Liver (tissue), 9 donors: ENCODE measurements around the gene PPP1R12A. TPM values are rescaled to one million over a fixed set of nuclear protein-coding genes. Genes with fewer than 3 reads are reported as not detected.

Experiments used
- DNase-seq: peaks from one replicate; pipeline ENCODE4 v3.0.0-alpha.2; 2017; ENCODE audit warnings: low spot score
- H3K27ac ChIP-seq, 2 donors: one replicate each; pipeline ENCODE4 v1.7.0; 2013; ENCODE audit warnings: inconsistent platforms in 2 of 2, low read length in 2 of 2, control low read depth in 1 of 2, low read depth in 1 of 2, mild to moderate bottlenecking in 1 of 2
- H3K27me3 ChIP-seq, 4 donors: one replicate each; pipeline versions ENCODE4 v1.6.1 to v1.7.0; 2013; ENCODE audit warnings: low read length in 3 of 4, inconsistent platforms in 1 of 4, mild to moderate bottlenecking in 1 of 4, moderate library complexity in 1 of 4; ENCODE audit not compliant: control insufficient read depth in 4 of 4, insufficient read depth in 4 of 4
- H3K36me3 ChIP-seq, 4 donors: one replicate each; pipeline versions ENCODE4 v1.6.1 to v1.7.0; 2013; ENCODE audit warnings: low read length in 3 of 4, mild to moderate bottlenecking in 3 of 4, low read depth in 1 of 4, moderate library complexity in 1 of 4; ENCODE audit not compliant: control insufficient read depth in 4 of 4, insufficient read depth in 3 of 4
- H3K4me1 ChIP-seq, 4 donors: one replicate each; pipeline versions ENCODE4 v1.6.1 to v1.7.0; 2013; ENCODE audit warnings: low read length in 3 of 4, mild to moderate bottlenecking in 3 of 4, moderate library complexity in 1 of 4; ENCODE audit not compliant: control insufficient read depth in 4 of 4, insufficient read depth in 4 of 4
- H3K4me3 ChIP-seq, 3 donors: one replicate each; pipeline versions ENCODE4 v1.6.1 to v1.7.0; 2013; ENCODE audit warnings: low read length in 3 of 3, control low read depth in 1 of 3, low read depth in 1 of 3, mild to moderate bottlenecking in 1 of 3
- H3K9ac ChIP-seq, 2 donors: one replicate each; pipeline ENCODE4 v1.7.0; 2013; ENCODE audit warnings: low read length in 2 of 2, mild to moderate bottlenecking in 2 of 2, moderate library complexity in 2 of 2, control low read depth in 1 of 2, low read depth in 1 of 2
- H3K9me3 ChIP-seq, 4 donors: one replicate each; pipeline versions ENCODE4 v1.6.1 to v1.7.0; 2013; ENCODE audit warnings: low read length in 3 of 4; ENCODE audit not compliant: control insufficient read depth in 4 of 4
- EGR1 ChIP-seq, 2 donors: IDR thresholded peaks; 2 replicates each; pipeline ENCODE4 v1.6.1; 2016 to 2018; ENCODE audit warnings: antibody characterized with exemption in 2 of 2, low read depth in 2 of 2
- FOXA1 ChIP-seq: IDR thresholded peaks from 2 replicates; pipeline ENCODE4 v1.6.1; 2016; ENCODE audit warnings: antibody characterized with exemption
- FOXA2 ChIP-seq: IDR thresholded peaks from 2 replicates; pipeline ENCODE4 v1.6.1; 2016; ENCODE audit warnings: antibody characterized with exemption
- GABPA ChIP-seq, 2 donors: IDR thresholded peaks in 1 of 2; conservative IDR thresholded peaks in 1 of 2; 2 replicates each; pipeline ENCODE4 v1.6.1; 2016; ENCODE audit warnings: antibody characterized with exemption in 2 of 2, mild to moderate bottlenecking in 1 of 2, moderate library complexity in 1 of 2
- HNF4A ChIP-seq, 2 donors: conservative IDR thresholded peaks; 2 replicates each; pipeline ENCODE4 v1.6.1; 2016; ENCODE audit warnings: antibody characterized with exemption in 2 of 2, mild to moderate bottlenecking in 2 of 2
- HNF4G ChIP-seq: IDR thresholded peaks from 2 replicates; pipeline ENCODE4 v1.6.1; 2016; ENCODE audit warnings: antibody characterized with exemption
- JUND ChIP-seq, 2 donors: IDR thresholded peaks; 2 replicates each; pipeline ENCODE4 v1.6.1; 2016; ENCODE audit warnings: antibody characterized with exemption in 2 of 2
- NR2F2 ChIP-seq: IDR thresholded peaks from 2 replicates; pipeline ENCODE4 v1.6.1; 2016; ENCODE audit warnings: antibody characterized with exemption
- RAD21 ChIP-seq, 2 donors: IDR thresholded peaks; 2 replicates each; pipeline ENCODE4 v1.6.1; 2016; ENCODE audit warnings: antibody characterized with exemption in 2 of 2, mild to moderate bottlenecking in 2 of 2
- RXRA ChIP-seq, 2 donors: IDR thresholded peaks; 2 replicates each; pipeline ENCODE4 v1.6.1; 2017 to 2018; ENCODE audit warnings: antibody characterized with exemption in 2 of 2, mild to moderate bottlenecking in 1 of 2
- SP1 ChIP-seq: IDR thresholded peaks from 2 replicates; pipeline ENCODE4 v1.6.1; 2018; ENCODE audit warnings: antibody characterized with exemption, mild to moderate bottlenecking
- YY1 ChIP-seq: IDR thresholded peaks from 2 replicates; pipeline ENCODE4 v1.6.1; 2016; ENCODE audit warnings: antibody characterized with exemption, mild to moderate bottlenecking
- WGBS: extraction: QIAGEN DNeasy Blood & Tissue Kit; methylation state at CpG from one replicate; pipeline ENCODE4 v1.1.7; 2013; 5-methylcytosine and 5-hydroxymethylcytosine counted together
- polyA plus RNA-seq, 2 donors: library from polyadenylated mRNA; stranded (reverse) in 1 of 2; unstranded in 1 of 2; fragments of 200-250 nt in 1 of 2; fragments of >200 nt in 1 of 2; fragmentation: Nextera tagmentation in 1 of 2; extraction: Ambion mirVana in 1 of 2; gene quantifications; one replicate each; pipeline versions ENCODE4 v1.2.1 to v1.2.3, GENCODE V29; 2013 to 2015
- total RNA-seq, 2 donors: library from RNA; depleted of rRNA; stranded (reverse); fragments of >200 nt; gene quantifications; one replicate each; pipeline ENCODE4 v1.2.3, GENCODE V29; 2014
- TF ChIP-seq, protein P1 (sequence below): IDR thresholded peaks from 2 replicates; pipeline ENCODE4 v1.6.1; 2016; ENCODE audit warnings: antibody characterized with exemption
- TF ChIP-seq, protein P2 (sequence below): IDR thresholded peaks from 2 replicates; pipeline ENCODE4 v1.6.1; 2016; ENCODE audit warnings: antibody characterized with exemption
- TF ChIP-seq, protein P3 (sequence below): IDR thresholded peaks from 2 replicates; pipeline ENCODE4 v1.6.1; 2016; ENCODE audit warnings: antibody characterized with exemption
- TF ChIP-seq, protein P4 (sequence below): IDR thresholded peaks from 2 replicates; pipeline ENCODE4 v1.6.1; 2016; ENCODE audit warnings: antibody characterized with exemption, mild to moderate bottlenecking
- TF ChIP-seq, protein P5 (sequence below): fragments of 150-350 bp; IDR thresholded peaks from 2 replicates; pipeline ENCODE4 v1.5.1; 2017; ENCODE audit warnings: improper control_type of control experiment, low read depth, low read length; ENCODE audit not compliant: missing input control
- donor health status: healthy.
- donor health status: healthy.
- donor health status: healthy.
- donor health status: healthy.
- donor health status: healthy.

PPP1R12A gene
- total and polyA plus RNA-seq, 4 donors: 5.1 to 41.6 (median 27.8) TPM

DNA sequence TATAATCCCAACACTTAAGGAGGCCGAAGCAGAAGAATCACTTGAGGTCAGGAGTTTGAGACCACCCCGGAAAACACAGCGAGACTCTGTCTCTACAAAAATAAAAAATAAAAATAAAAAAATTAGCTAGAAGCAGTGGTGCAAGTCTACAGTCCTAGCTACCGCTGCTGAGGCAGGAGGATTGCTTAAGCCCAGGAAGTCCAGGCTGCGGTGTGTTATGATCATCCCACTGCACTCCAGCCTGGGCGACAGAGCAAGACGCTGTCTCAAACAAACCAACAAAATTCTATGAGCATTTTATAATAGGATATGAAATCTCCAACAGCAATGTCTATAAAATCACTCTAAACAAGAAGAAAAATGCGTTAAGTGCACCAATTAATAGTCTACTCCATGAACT, 75.3 kb downstream of the PPP1R12A start:
- no peaks in the 10 kb centered on the region for H3K9me3 ChIP-seq

DNA sequence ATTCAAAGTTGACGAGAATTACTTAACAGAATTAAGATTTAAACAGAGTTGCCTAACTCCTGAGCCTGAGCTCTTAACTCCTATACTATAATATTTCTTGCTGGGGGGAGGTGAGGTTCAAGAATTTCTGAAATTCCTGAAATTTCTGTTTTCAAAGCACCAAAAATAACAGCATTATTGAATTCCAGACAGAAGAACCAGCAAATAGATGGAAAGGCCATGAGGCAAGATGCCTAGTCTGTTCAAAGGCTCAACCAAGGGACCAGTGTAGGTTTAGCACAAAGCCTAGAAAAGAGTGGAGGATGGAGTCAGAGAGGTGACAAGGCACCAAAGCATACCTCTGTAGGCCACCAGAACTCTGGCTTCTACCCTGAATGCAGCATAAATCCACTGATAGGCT, 76.4 kb downstream of the PPP1R12A start:
- Histone ChIP-seq H3K4me1 (no peaks in the 10 kb centered on the region), H3K9me3 (no peaks in the 10 kb centered on the region), H3K27ac (no peak overlapping the region), H3K4me3 (no peak overlapping the region), H3K36me3 (peaks cover 0 to 3% (median 0%) of the 10 kb centered on the region in 4 donors), H3K27me3 (no peaks in the 10 kb centered on the region), H3K9ac (no peak overlapping the region)
- TF ChIP-seq, protein P1, sequence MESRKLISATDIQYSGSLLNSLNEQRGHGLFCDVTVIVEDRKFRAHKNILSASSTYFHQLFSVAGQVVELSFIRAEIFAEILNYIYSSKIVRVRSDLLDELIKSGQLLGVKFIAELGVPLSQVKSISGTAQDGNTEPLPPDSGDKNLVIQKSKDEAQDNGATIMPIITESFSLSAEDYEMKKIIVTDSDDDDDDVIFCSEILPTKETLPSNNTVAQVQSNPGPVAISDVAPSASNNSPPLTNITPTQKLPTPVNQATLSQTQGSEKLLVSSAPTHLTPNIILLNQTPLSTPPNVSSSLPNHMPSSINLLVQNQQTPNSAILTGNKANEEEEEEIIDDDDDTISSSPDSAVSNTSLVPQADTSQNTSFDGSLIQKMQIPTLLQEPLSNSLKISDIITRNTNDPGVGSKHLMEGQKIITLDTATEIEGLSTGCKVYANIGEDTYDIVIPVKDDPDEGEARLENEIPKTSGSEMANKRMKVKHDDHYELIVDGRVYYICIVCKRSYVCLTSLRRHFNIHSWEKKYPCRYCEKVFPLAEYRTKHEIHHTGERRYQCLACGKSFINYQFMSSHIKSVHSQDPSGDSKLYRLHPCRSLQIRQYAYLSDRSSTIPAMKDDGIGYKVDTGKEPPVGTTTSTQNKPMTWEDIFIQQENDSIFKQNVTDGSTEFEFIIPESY: no peak
- TF ChIP-seq HNF4G (no peak), JUND (IDR thresholded peaks at IDR 0.05) (no peak), HNF4A (conservative IDR thresholded peaks at IDR 0.05) (no peak)
- TF ChIP-seq, protein P2, sequence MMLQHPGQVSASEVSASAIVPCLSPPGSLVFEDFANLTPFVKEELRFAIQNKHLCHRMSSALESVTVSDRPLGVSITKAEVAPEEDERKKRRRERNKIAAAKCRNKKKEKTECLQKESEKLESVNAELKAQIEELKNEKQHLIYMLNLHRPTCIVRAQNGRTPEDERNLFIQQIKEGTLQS: no peak
- no peak for DNase-seq
- 92% methylated on average over 1 of the region's 1 CpG for WGBS

More for the DNA sequence above, 75.3 kb downstream of the PPP1R12A start:
- 94% methylated on average over 8 of the region's 8 CpGs for WGBS
- no peak for DNase-seq
- no peak overlapping the region for H3K27ac ChIP-seq
- TF ChIP-seq FOXA2 (no peak), HNF4A (conservative IDR thresholded peaks at IDR 0.05) (no peak), RXRA (IDR thresholded peaks at IDR 0.05) (no peak), EGR1 (IDR thresholded peaks at IDR 0.05; ENCODE audit: low read depth in 2 of 2) (no peak), GABPA (IDR thresholded peaks at IDR 0.05 in 1 of 2, conservative IDR thresholded peaks at IDR 0.05 in 1 of 2) (no peak)
- TF ChIP-seq, protein P3, sequence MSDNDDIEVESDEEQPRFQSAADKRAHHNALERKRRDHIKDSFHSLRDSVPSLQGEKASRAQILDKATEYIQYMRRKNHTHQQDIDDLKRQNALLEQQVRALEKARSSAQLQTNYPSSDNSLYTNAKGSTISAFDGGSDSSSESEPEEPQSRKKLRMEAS: no peak
- TF ChIP-seq, protein P4, sequence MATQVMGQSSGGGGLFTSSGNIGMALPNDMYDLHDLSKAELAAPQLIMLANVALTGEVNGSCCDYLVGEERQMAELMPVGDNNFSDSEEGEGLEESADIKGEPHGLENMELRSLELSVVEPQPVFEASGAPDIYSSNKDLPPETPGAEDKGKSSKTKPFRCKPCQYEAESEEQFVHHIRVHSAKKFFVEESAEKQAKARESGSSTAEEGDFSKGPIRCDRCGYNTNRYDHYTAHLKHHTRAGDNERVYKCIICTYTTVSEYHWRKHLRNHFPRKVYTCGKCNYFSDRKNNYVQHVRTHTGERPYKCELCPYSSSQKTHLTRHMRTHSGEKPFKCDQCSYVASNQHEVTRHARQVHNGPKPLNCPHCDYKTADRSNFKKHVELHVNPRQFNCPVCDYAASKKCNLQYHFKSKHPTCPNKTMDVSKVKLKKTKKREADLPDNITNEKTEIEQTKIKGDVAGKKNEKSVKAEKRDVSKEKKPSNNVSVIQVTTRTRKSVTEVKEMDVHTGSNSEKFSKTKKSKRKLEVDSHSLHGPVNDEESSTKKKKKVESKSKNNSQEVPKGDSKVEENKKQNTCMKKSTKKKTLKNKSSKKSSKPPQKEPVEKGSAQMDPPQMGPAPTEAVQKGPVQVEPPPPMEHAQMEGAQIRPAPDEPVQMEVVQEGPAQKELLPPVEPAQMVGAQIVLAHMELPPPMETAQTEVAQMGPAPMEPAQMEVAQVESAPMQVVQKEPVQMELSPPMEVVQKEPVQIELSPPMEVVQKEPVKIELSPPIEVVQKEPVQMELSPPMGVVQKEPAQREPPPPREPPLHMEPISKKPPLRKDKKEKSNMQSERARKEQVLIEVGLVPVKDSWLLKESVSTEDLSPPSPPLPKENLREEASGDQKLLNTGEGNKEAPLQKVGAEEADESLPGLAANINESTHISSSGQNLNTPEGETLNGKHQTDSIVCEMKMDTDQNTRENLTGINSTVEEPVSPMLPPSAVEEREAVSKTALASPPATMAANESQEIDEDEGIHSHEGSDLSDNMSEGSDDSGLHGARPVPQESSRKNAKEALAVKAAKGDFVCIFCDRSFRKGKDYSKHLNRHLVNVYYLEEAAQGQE: no peak
- H3K27me3 ChIP-seq: no peaks in the 10 kb centered on the region
- H3K4me1 ChIP-seq: no peaks in the 10 kb centered on the region
- H3K4me3 ChIP-seq: no peak overlapping the region
- no peak overlapping the region for H3K9ac ChIP-seq
- peaks cover 0 to 3% (median 0%) of the 10 kb centered on the region in 4 donors for H3K36me3 ChIP-seq

DNA sequence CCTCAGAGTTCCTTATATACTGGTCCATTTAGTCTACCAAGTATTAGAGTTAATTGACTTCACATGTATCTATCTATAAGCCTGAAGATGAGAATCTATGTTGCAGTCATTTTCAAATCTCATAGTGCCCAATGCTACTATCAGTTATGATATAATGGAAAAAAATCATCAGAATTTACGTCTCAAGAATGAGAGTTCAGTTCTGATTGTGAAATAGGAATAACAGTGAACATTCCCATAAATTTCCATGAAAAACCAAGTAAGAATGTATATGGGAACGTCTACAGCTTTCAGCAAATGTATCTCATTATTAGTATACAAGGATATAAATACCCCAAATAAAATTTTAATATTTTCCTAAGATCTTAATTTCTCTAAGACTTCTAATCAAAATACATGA, 77.2 kb downstream of the PPP1R12A start:
- H3K4me3 ChIP-seq: no peak overlapping the region
- H3K9ac ChIP-seq: no peak overlapping the region
- no peaks in the 10 kb centered on the region for H3K4me1 ChIP-seq
- peaks cover 0 to 3% (median 0%) of the 10 kb centered on the region in 4 donors for H3K36me3 ChIP-seq
- DNase-seq: no peak
- H3K27me3 ChIP-seq: no peaks in the 10 kb centered on the region
- WGBS: 50% methylated on average over 2 of the region's 2 CpGs
- H3K9me3 ChIP-seq: no peaks in the 10 kb centered on the region
- no peak overlapping the region for H3K27ac ChIP-seq
- TF ChIP-seq, protein P4: no peak
- TF ChIP-seq SP1: no peak
- no peak for TF ChIP-seq YY1
- TF ChIP-seq, protein P3: no peak
- TF ChIP-seq RAD21 (IDR thresholded peaks at IDR 0.05): no peak
- TF ChIP-seq FOXA1: no peak
- TF ChIP-seq FOXA2: no peak
- TF ChIP-seq GABPA (IDR thresholded peaks at IDR 0.05 in 1 of 2, conservative IDR thresholded peaks at IDR 0.05 in 1 of 2): no peak
- TF ChIP-seq NR2F2: no peak
- TF ChIP-seq, protein P5, sequence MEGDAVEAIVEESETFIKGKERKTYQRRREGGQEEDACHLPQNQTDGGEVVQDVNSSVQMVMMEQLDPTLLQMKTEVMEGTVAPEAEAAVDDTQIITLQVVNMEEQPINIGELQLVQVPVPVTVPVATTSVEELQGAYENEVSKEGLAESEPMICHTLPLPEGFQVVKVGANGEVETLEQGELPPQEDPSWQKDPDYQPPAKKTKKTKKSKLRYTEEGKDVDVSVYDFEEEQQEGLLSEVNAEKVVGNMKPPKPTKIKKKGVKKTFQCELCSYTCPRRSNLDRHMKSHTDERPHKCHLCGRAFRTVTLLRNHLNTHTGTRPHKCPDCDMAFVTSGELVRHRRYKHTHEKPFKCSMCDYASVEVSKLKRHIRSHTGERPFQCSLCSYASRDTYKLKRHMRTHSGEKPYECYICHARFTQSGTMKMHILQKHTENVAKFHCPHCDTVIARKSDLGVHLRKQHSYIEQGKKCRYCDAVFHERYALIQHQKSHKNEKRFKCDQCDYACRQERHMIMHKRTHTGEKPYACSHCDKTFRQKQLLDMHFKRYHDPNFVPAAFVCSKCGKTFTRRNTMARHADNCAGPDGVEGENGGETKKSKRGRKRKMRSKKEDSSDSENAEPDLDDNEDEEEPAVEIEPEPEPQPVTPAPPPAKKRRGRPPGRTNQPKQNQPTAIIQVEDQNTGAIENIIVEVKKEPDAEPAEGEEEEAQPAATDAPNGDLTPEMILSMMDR: no peak
